Nephron progenitor cell (in vitro differentiated cells): ENCODE results near the gene DNAJC28.

Source experiments
- DNase-seq: peaks from one replicate; pipeline ENCODE4 v3.0.0; 2021
- H3K27ac Mint-ChIP-seq: 2 replicates; pipeline ENCODE4 v1.8.0; 2021; ENCODE audit warnings: mild to moderate bottlenecking, moderate library complexity, mixed read lengths
- H3K27me3 Mint-ChIP-seq: 2 replicates; pipeline ENCODE4 v1.8.0; 2021; ENCODE audit warnings: mild to moderate bottlenecking, low read depth, mixed read lengths; ENCODE audit not compliant: poor library complexity
- H3K36me3 Mint-ChIP-seq: 2 replicates; pipeline ENCODE4 v1.8.0; 2021; ENCODE audit warnings: low read depth, mixed read lengths
- H3K4me1 Mint-ChIP-seq: 2 replicates; pipeline ENCODE4 v1.8.0; 2021; ENCODE audit warnings: mixed read lengths
- H3K4me3 Mint-ChIP-seq: 2 replicates; pipeline ENCODE4 v1.8.0; 2021; ENCODE audit warnings: mild to moderate bottlenecking, moderate library complexity, mixed read lengths
- H3K9me3 Mint-ChIP-seq: 2 replicates; pipeline ENCODE4 v1.8.0; 2021; ENCODE audit warnings: mild to moderate bottlenecking, moderate library complexity, mixed read lengths
- CTCF ChIP-seq: fragments of 200-600 bp; sonication (generic); IDR thresholded peaks from 2 replicates; pipeline ENCODE4 v1.5.0; 2021; ENCODE audit warnings: antibody characterized with exemption

DNAJC28 gene

GRCh38 chr21:33480481-33481103, 10.9 kb downstream of the DNAJC28 start:
- peaks cover 7% of the 10 kb centered on the region for H3K36me3 Mint-ChIP-seq
- peak overlapping the region; percentile 95 for H3K27ac Mint-ChIP-seq
- no peak for DNase-seq
- H3K4me3 Mint-ChIP-seq: peak overlapping the region; percentile 90
- peaks cover 23% of the 10 kb centered on the region for H3K4me1 Mint-ChIP-seq
- H3K9me3 Mint-ChIP-seq: no peaks in the 10 kb centered on the region
- peaks cover 15% of the 10 kb centered on the region for H3K27me3 Mint-ChIP-seq
- peak; percentile 4 for TF ChIP-seq CTCF

- peak; percentile 46 for TF ChIP-seq CTCF
- H3K27ac Mint-ChIP-seq: peak within 1 kb of the TSS; percentile 95
- H3K36me3 Mint-ChIP-seq: peaks cover 7% of the 10 kb centered on the region
- H3K4me3 Mint-ChIP-seq: peak within 1 kb of the TSS; percentile 90
- peaks cover 15% of the 10 kb centered on the region for H3K27me3 Mint-ChIP-seq
- H3K4me1 Mint-ChIP-seq: peaks cover 23% of the 10 kb centered on the region
- no peaks in the 10 kb centered on the region for H3K9me3 Mint-ChIP-seq
- peak; percentile 96 for DNase-seq
Measured at GRCh38 chr21:33479679-33480480, 11.6 kb downstream of the DNAJC28 start, which contains the start of gene TMEM50B. Gene TMEM50B, minus strand, starts transcription at chr21:33479974. Its CDS starts 11,089 bp downstream, at chr21:33468885.

GRCh38 chr21:33478935-33479678, 12.4 kb downstream of the DNAJC28 start:
- DNase-seq: peak; percentile 63
- peaks cover 7% of the 10 kb centered on the region for H3K36me3 Mint-ChIP-seq
- TF ChIP-seq CTCF: no peak
- peaks cover 23% of the 10 kb centered on the region for H3K4me1 Mint-ChIP-seq
- peak overlapping the region; percentile 69 for H3K27ac Mint-ChIP-seq
- H3K4me3 Mint-ChIP-seq: peak overlapping the region; percentile 89
- peaks cover 15% of the 10 kb centered on the region for H3K27me3 Mint-ChIP-seq
- no peaks in the 10 kb centered on the region for H3K9me3 Mint-ChIP-seq

GRCh38 chr21:33478182-33478581, 13.3 kb downstream of the DNAJC28 start:
- no peak overlapping the region for H3K27ac Mint-ChIP-seq
- peak overlapping the region; percentile 89 for H3K4me3 Mint-ChIP-seq

GRCh38 chr21:33477066-33477465, 14.4 kb downstream of the DNAJC28 start:
- H3K27me3 Mint-ChIP-seq: peaks cover 11% of the 10 kb centered on the region
- peaks cover 23% of the 10 kb centered on the region for H3K36me3 Mint-ChIP-seq
- H3K4me3 Mint-ChIP-seq: peak overlapping the region; percentile 50
- peaks cover 15% of the 10 kb centered on the region for H3K9me3 Mint-ChIP-seq
- peaks cover 23% of the 10 kb centered on the region for H3K4me1 Mint-ChIP-seq
- TF ChIP-seq CTCF: no peak
- DNase-seq: no peak
- no peak overlapping the region for H3K27ac Mint-ChIP-seq

More at GRCh38 chr21:33478182-33478581, 13.3 kb downstream of the DNAJC28 start:
- Mint-ChIP-seq H3K9me3 (peaks cover 7% of the 10 kb centered on the region), H3K27me3 (peaks cover 15% of the 10 kb centered on the region), H3K36me3 (peaks cover 14% of the 10 kb centered on the region), H3K4me1 (peaks cover 23% of the 10 kb centered on the region)
- TF ChIP-seq CTCF: no peak
- no peak for DNase-seq
